ENCODE data around the gene ENTPD2.
"Not testable (repeated sequence)": the region's sequence is repeated elsewhere in the genome, so short reads cannot be mapped to it uniquely, and the experiment has no call there.

The ENTPD2 gene

GRCh38 chr9:137015976-137016375, 37.9 kb downstream of the ENTPD2 start:
- no peak for DNase-seq (ENCODE audit: low read depth, low spot score)

GRCh38 chr9:137015540-137015930, 38.3 kb downstream of the ENTPD2 start:
- DNase-seq (ENCODE audit: low read depth, low spot score), result no peak

- DNase-seq (ENCODE audit: low read depth, low spot score), result no peak
These were observed 38.9 kb downstream of the ENTPD2 start for GRCh38 chr9:137014776-137015539.

GRCh38 chr9:137014166-137014565, 39.7 kb downstream of the ENTPD2 start:
- no peak for DNase-seq (ENCODE audit: low read depth, low spot score)

DNA sequence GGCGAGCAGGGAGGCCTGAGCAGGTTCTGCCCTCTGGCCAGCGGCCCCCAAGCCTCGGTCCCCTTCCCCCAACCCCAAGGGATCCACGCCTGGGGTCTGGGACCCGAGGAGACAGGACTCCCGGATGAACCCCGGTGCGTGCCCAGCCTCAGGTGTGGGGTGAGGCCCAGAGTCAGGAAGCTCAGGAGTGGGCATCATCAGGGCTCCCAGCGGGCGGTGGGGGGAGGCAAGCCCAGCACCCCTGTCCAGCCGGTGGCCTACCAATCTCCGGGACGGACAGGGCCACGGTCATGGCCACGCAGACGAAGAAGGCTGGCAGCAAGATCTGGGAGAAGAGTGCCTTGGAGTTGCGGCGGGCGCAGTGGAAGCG, 40.3 kb downstream of the ENTPD2 start:
- no peak for DNase-seq (ENCODE audit: low read depth, low spot score)

DNA sequence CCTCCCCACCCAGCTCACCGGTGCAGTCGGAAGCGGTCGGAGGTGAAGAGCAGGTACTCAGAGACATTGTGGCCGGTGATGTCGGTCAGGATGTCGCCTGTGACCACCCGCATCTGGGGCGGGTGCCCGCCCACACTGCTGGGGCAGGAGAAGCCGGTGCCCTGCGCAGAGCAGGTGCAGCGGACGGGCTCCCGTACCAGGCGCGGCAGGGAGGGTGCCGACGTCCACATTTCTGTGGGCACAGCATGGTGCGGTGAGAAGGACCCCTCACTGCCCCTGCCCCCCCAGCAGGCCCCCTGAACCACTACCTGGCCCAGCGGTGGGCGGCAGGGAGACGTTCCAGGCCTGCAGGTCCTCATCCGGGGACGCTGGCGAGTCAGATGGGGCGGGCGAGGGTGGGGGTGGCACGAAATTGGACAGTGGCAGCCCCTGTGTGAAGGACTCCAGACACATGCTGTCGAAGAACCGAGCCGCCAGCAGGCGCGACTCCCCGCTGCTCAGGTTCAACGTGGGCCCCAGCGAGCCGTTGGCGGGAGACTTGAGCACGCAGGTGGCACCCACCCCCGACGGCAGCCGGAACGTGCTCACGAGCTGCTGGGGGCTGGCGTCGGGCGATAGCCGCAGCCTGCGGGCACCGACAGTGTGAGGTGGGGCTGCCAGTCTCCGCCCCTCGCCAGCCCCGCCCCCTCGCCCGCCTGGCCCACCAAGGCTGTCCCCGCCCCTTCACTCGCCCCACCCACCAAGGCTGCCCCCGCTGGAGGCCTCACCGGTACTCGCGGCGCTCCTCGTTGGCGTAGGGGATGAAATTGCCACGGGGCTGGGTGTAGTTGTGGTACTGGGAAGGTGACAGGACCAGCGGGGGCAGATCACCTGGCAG, 40.9 kb downstream of the ENTPD2 start:
- no peak for DNase-seq (ENCODE audit: low read depth, low spot score)

GRCh38 chr9:137011907-137012675, 41.8 kb downstream of the ENTPD2 start:
- no peak for DNase-seq (ENCODE audit: low read depth, low spot score)

- DNase-seq (ENCODE audit: low read depth, low spot score), result no peak
These were observed 42.7 kb downstream of the ENTPD2 start for GRCh38 chr9:137011156-137011555.

DNA sequence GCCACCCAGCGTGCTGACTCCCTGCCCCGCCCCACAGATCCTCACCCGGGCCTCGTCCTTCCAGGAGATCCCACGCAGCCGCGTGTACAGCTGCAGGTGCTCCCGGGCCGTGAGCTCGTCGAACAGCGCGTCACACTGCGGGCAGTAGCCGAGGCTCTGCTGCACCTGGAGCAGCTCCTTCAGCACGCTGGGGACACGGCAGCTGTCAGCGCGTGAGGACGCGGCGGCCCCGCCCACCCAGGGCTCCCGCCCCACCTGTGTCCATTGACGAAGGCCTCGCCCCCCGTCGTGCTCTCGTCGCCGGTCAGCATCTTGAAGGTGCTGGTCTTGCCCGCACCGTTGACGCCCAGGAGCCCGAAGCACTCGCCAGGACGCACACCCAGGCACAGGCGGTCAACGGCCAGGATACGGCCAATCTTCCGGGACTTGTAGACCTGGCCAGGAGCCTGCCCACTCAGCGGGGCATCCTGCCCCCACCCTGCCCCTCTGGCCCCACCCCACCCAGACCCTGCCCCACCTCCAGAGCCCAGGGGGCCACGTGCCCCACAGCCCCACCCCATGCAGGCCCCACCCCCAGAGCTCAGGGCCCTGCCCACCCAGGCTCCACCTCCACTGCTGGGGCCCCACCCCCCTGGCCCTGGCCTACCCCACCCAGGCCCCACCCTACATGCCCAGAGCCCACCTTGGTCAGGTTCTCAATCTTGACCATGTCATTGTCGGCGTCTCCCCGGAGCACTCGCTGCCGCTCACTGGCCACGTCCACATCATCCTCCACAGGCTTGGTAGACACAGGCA, 43.7 kb downstream of the ENTPD2 start:
- no peak for DNase-seq (ENCODE audit: low read depth, low spot score)

DNA sequence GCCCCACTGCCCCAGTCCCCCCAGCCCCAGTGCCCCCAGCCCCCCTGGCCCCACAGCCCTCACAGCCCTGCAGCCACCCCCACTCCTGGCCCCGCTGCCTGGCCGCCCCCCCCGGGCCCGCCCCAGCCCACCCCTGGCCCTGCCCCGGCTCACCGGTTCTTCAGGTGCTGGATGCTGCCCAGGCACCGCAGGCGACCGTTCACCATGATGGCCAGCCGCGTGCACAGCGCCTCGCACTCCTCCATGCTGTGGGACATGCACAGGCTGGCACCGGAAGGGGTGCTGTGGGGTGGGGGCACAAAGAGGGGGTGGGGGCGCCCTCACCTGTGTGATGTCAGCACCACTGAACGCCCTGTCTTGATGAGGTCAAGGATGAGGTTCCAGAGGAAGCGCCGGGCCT, 44.6 kb downstream of the ENTPD2 start:
- DNase-seq (ENCODE audit: low read depth, low spot score), result no peak

DNA sequence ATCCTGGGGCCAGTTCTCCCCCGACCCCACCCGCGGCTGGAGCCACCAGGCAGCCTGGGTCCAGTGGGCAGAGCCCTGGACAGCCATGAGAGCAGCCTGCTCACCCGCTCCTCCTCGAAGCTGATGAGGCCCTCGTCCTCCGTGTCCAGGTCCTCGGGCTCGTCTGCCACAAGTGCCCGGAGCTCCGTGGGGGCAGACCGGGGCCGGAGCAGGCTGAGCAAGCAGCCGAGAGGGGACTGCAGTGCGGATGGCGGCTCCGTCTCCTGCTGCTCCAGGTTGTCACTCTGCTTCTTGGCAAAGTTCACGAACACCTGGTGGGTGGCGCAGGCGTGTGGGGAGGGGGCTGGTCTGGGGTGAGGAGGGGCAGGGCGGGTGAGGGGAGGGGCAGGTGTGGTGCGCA, 45.5 kb downstream of the ENTPD2 start:
- no peak for DNase-seq (ENCODE audit: low read depth, low spot score)

- DNase-seq (ENCODE audit: low read depth, low spot score), result no peak
These were observed 46.0 kb downstream of the ENTPD2 start for GRCh38 chr9:137007816-137008270.

DNA sequence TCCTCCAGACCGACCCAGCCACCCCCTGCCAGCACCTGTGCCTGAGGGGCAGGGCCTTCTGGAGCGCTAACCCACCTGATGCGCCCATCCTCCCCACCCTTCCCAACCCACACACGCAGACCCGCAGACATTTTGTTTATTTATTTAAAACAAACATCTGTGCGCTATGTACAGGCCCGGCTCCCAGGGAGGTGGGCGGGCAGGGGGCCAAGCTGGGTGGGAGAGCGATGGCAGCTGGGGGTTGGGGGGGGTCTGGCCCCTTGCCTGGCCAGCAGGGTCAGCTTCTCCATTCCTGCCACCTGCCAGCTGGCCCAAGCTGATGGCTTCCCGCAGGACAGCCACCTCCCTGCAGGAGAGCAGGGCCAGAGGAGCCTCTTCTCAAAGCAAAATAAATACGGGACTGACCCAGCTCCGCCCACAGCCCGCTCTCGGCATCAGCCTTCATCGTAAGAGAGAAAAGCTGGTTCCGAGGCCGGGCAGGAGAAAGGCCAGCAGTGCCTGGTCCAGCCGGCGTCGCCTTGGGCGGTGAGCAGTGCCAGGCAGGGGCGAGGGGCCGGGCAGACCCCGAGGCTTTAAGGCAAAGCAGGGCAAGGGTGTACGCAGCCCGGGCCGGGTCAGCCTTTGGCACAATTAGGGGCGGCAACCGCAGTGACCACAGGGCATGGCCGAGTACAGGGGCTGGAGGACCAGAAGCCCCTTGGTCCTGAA, 46.6 kb downstream of the ENTPD2 start:
- DNase-seq (ENCODE audit: low read depth, low spot score), result no peak

- no peak for DNase-seq (ENCODE audit: low read depth, low spot score)
These were observed 47.5 kb downstream of the ENTPD2 start for GRCh38 chr9:137006116-137007003.

DNA sequence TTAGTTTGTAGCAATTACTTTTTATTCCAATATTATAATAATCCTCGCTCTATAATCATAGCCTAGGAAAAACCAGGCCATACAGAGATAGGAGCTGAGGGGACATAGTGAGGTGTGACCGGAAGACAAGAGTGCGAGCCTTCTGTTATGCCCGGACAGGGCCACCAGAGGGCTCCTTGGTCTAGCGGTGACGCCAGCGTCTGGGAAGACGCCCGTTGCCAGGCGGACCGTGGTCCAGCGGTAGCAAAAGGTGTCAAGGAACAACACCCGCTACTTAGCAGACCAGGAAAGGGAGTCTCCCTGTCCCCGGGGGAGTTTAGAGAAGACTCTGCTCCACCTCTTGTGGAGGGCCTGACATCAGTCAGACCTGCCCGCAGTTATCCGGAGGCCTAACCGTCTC, 49.6 kb downstream of the ENTPD2 start:
- not testable (repeated sequence) for DNase-seq (ENCODE audit: low read depth, low spot score)

GRCh38 chr9:137002646-137003041, 51.2 kb downstream of the ENTPD2 start:
- DNase-seq (ENCODE audit: low read depth, low spot score), result no peak

GRCh38 chr9:137001857-137002645, 51.8 kb downstream of the ENTPD2 start:
- DNase-seq (ENCODE audit: low read depth, low spot score), result no peak

- DNase-seq (ENCODE audit: low read depth, low spot score), result no peak
These were observed 53.5 kb downstream of the ENTPD2 start for GRCh38 chr9:137000177-137000930.
